Lower leg skin (tissue), 3 donors: ENCODE data around the gene RTN4IP1.

ENCODE experiments used
- POLR2A ChIP-seq, 2 donors: fragments of 450-650 bp; IDR thresholded peaks; one replicate each; pipeline ENCODE4 v1.6.1; 2016 to 2017; ENCODE audit warnings: antibody characterized with exemption in 2 of 2, mild to moderate bottlenecking in 1 of 2, moderate library complexity in 1 of 2
- TF ChIP-seq, protein P1 (sequence below), 3 donors: fragments of 450-650 bp; IDR thresholded peaks; one replicate each; pipeline ENCODE4 v1.5.1; 2016; ENCODE audit warnings: antibody characterized with exemption in 3 of 3, mild to moderate bottlenecking in 3 of 3, moderate library complexity in 2 of 3

DNA sequence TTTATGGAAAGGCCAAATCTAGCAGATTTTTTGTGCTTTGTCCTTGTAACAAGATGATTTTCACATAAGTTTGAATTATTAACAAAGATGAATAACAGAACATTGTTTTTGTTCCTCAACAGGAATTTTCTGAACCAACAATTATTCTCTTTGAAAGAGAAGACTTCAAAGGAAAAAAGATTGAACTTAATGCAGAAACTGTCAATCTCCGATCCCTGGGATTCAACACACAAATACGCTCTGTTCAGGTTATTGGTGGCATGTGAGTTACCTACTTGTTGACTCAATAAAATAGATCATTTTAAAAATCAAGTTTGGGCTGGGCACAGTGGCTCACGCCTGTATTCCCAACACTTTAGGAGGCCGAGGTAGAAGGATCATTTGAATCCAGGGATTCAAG is 70.9 kb downstream of the RTN4IP1 start:
- TF ChIP-seq, protein P1, sequence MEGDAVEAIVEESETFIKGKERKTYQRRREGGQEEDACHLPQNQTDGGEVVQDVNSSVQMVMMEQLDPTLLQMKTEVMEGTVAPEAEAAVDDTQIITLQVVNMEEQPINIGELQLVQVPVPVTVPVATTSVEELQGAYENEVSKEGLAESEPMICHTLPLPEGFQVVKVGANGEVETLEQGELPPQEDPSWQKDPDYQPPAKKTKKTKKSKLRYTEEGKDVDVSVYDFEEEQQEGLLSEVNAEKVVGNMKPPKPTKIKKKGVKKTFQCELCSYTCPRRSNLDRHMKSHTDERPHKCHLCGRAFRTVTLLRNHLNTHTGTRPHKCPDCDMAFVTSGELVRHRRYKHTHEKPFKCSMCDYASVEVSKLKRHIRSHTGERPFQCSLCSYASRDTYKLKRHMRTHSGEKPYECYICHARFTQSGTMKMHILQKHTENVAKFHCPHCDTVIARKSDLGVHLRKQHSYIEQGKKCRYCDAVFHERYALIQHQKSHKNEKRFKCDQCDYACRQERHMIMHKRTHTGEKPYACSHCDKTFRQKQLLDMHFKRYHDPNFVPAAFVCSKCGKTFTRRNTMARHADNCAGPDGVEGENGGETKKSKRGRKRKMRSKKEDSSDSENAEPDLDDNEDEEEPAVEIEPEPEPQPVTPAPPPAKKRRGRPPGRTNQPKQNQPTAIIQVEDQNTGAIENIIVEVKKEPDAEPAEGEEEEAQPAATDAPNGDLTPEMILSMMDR (IDR thresholded peaks at IDR 0.05): no peak
- TF ChIP-seq POLR2A (IDR thresholded peaks at IDR 0.05): no peak
